ENCODE results near the gene CSRNP3. TPM values are rescaled to one million over a fixed set of nuclear protein-coding genes. Genes with fewer than 3 reads are reported as not detected.

The CSRNP3 gene
- total RNA-seq, 1 experiment from 2014 or later, result 0.41 TPM

DNA sequence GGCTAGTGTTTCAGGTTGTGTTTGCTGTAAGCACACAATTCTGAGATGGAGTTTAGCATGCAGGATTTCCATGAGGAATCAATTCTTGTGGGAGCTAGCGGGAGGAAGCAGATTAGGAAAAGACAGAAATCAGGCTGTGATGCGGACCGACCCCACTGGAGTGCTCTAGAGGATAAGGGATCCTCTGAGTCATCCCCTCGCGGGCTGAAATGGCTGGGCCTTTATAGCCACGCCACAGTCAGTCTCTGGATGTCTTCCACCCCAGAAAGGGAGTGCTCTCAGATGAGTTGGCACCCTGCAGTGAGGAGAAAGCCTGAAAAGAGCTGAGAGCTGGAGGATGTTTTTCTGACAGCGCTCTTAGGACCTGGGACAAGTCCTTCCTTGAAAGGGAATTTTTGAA lies 222.1 kb downstream of the CSRNP3 start:
- Histone ChIP-seq H3K4me3 (no peak overlapping the region), H3K36me3 (ENCODE audit: low read depth) (no peaks in the 10 kb centered on the region), H3K4me1 (replicated peaks; ENCODE audit: insufficient read depth) (no peaks in the 10 kb centered on the region), H3K79me2 (ENCODE audit: low read depth) (no peaks in the 10 kb centered on the region), H3F3A (ENCODE audit: insufficient read depth, low read depth) (no peaks in the 10 kb centered on the region), H3K27me3 (ENCODE audit: insufficient read depth, low read depth) (no peaks in the 10 kb centered on the region), H4K20me1 (ENCODE audit: insufficient read depth) (no peaks in the 10 kb centered on the region), H3K27ac (no peak overlapping the region), H3K9me2 (ENCODE audit: insufficient read depth) (no peaks in the 10 kb centered on the region), H3K9me3 (ENCODE audit: insufficient read depth, low read depth) (no peaks in the 10 kb centered on the region), H3K4me2 (no peak overlapping the region), H2AFZ (no peak overlapping the region)
- intact Hi-C loops (cut with micrococcal nuclease; ENCODE audit: unreplicated experiment), result no loop called here
- CTCF ChIA-PET, result no interaction called here
- no peak for DNase-seq
- POLR2A ChIA-PET (ENCODE audit: unreplicated experiment), result no interaction called here
- no peak for TF ChIP-seq EZH2 (IDR thresholded peaks at IDR 0.05; ENCODE audit: low read depth)
- TF ChIP-seq, protein P1, sequence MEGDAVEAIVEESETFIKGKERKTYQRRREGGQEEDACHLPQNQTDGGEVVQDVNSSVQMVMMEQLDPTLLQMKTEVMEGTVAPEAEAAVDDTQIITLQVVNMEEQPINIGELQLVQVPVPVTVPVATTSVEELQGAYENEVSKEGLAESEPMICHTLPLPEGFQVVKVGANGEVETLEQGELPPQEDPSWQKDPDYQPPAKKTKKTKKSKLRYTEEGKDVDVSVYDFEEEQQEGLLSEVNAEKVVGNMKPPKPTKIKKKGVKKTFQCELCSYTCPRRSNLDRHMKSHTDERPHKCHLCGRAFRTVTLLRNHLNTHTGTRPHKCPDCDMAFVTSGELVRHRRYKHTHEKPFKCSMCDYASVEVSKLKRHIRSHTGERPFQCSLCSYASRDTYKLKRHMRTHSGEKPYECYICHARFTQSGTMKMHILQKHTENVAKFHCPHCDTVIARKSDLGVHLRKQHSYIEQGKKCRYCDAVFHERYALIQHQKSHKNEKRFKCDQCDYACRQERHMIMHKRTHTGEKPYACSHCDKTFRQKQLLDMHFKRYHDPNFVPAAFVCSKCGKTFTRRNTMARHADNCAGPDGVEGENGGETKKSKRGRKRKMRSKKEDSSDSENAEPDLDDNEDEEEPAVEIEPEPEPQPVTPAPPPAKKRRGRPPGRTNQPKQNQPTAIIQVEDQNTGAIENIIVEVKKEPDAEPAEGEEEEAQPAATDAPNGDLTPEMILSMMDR (conservative IDR thresholded peaks at IDR 0.05), result no peak
- no TSS peak for BruUV-seq (replicated peaks)

DNA sequence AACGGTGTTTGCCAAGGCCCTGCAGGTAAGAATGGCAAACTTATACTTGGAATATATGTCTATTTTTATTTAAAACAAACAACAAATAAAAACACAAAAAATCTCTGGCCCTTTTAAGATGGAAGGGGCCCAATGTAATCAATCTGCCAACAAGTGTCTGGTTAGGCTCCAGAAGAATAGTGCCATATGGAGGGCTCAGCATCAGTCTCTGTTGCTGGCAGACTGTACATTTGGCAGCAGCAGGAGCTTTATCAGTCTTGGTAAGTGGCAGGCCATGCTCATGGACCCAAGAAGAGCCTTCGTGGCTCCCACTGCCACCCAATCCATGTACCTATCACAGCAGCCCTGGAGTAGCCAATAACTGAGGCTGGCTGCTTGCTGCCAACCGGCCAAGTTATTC lies 223.4 kb downstream of the CSRNP3 start:
- Histone ChIP-seq H3K79me2 (ENCODE audit: low read depth) (no peaks in the 10 kb centered on the region), H3F3A (ENCODE audit: insufficient read depth, low read depth) (no peaks in the 10 kb centered on the region), H3K4me2 (no peak overlapping the region), H3K9me3 (ENCODE audit: insufficient read depth, low read depth) (no peaks in the 10 kb centered on the region), H3K4me3 (no peak overlapping the region), H3K27ac (no peak overlapping the region), H4K20me1 (ENCODE audit: insufficient read depth) (no peaks in the 10 kb centered on the region), H3K27me3 (ENCODE audit: insufficient read depth, low read depth) (no peaks in the 10 kb centered on the region), H3K4me1 (replicated peaks; ENCODE audit: insufficient read depth) (no peaks in the 10 kb centered on the region), H2AFZ (no peak overlapping the region), H3K9me2 (ENCODE audit: insufficient read depth) (no peaks in the 10 kb centered on the region), H3K36me3 (ENCODE audit: low read depth) (no peaks in the 10 kb centered on the region)
- CTCF ChIA-PET, result no interaction called here
- POLR2A ChIA-PET (ENCODE audit: unreplicated experiment), result no interaction called here
- TF ChIP-seq, protein P1 (conservative IDR thresholded peaks at IDR 0.05), result no peak
- TF ChIP-seq EZH2 (IDR thresholded peaks at IDR 0.05; ENCODE audit: low read depth), result no peak
- no peak for DNase-seq
- intact Hi-C loops (cut with micrococcal nuclease; ENCODE audit: unreplicated experiment), result no loop called here
- BruUV-seq (replicated peaks), result no TSS peak

DNA sequence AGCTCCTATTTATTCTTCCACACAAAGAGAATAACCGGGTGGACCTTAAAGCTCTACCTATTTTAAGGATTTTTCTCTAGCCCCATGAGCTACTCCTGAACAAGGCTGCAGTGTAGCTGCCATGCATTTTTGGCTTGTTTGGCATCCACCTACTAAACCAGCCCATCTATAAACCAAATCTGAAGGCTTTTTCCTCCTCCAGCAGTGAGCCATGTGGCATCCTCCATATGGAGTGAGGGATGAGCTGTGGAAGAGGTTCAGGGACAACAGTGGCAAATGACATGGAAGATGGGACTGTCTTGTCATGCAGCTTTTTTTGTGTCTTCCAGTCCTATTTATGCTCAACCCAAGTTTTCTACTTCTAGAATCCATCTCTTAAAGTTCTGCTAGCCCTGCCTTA lies 224.3 kb downstream of the CSRNP3 start:
- Histone ChIP-seq H3K36me3 (ENCODE audit: low read depth) (no peaks in the 10 kb centered on the region), H3K27ac (no peak overlapping the region), H3K4me3 (no peak overlapping the region), H3F3A (ENCODE audit: insufficient read depth, low read depth) (no peaks in the 10 kb centered on the region), H3K4me2 (no peak overlapping the region), H3K9me2 (ENCODE audit: insufficient read depth) (no peaks in the 10 kb centered on the region), H3K27me3 (ENCODE audit: insufficient read depth, low read depth) (no peaks in the 10 kb centered on the region), H2AFZ (no peak overlapping the region), H3K9me3 (ENCODE audit: insufficient read depth, low read depth) (no peaks in the 10 kb centered on the region), H3K79me2 (ENCODE audit: low read depth) (no peaks in the 10 kb centered on the region), H4K20me1 (ENCODE audit: insufficient read depth) (no peaks in the 10 kb centered on the region), H3K4me1 (replicated peaks; ENCODE audit: insufficient read depth) (no peaks in the 10 kb centered on the region)
- ChIA-PET POLR2A (ENCODE audit: unreplicated experiment) (no interaction called here), CTCF (no interaction called here)
- intact Hi-C loops (cut with micrococcal nuclease; ENCODE audit: unreplicated experiment), result no loop called here
- TF ChIP-seq, protein P1 (conservative IDR thresholded peaks at IDR 0.05), result no peak
- no peak for TF ChIP-seq EZH2 (IDR thresholded peaks at IDR 0.05; ENCODE audit: low read depth)
- no TSS peak for BruUV-seq (replicated peaks)
- DNase-seq, result no peak
